HepG2 (cell line): ENCODE results near the gene RAMP3. TPM values are rescaled to one million over a fixed set of nuclear protein-coding genes. Genes with fewer than 3 reads are reported as not detected.

Experiments used
- ATAC-seq: fragments of 200-7000 bp; cut with Tn5 transposase; 3 replicates; pipeline ENCODE4 v1.9.1; 2020; ENCODE audit warnings: mild to moderate bottlenecking, moderate library complexity
- BruUV-seq: library from RNA; stranded (reverse); fragments of 400-500 nt; replicated peaks from 2 replicates; lab custom pipeline; 2021; lab: Mats Ljungman, UMichigan
- CTCF ChIA-PET: fragments of 300-600 bp; formaldehyde crosslinking; extraction: SDS; loops from one replicate; lab custom pipeline; 2021; ENCODE audit warnings: low total read pairs, inconsistent platforms, low intra/inter-chr PET ratio; lab: Yijun Ruan, JAX
- POLR2A ChIA-PET: fragments of 350-600 bp; sonication (Branson Sonifier 250); formaldehyde crosslinking; loops from one replicate; lab custom pipeline; 2020; ENCODE audit warnings: antibody characterized with exemption, inconsistent platforms; lab: Yijun Ruan, JAX
- DNase-seq: peaks from one replicate; pipeline ENCODE4 v3.0.0-alpha.2; 2015; ENCODE audit warnings: low spot score
- FAIRE-seq: peaks from 3 replicates; lab custom pipeline; 2011; peaks lifted over from hg19 to GRCh38; lab: Jason Lieb, UNC
- H2AFZ ChIP-seq: one replicate; pipeline ENCODE4 v1.6.1; 2011; ENCODE audit warnings: low read length, inconsistent platforms
- H3K27ac ChIP-seq: fragments of 300-600 bp; 3 replicates; pipeline ENCODE4 v1.8.0; 2011; ENCODE audit warnings: mixed run types, mild to moderate bottlenecking, mixed read lengths, low read length, inconsistent platforms; ENCODE audit not compliant: insufficient read depth; ENCODE audit errors: extremely low read length
- H3K27me3 ChIP-seq, 2 experiments: fragments of 200-600 bp in 1 of 2; 2 replicates in 1 of 2; 3 replicates in 1 of 2; pipeline versions ENCODE4 v1.6.0 to v1.8.0; 2011; ENCODE audit warnings: low read length in 2 of 2, mild to moderate bottlenecking in 2 of 2, moderate library complexity in 2 of 2, inconsistent platforms in 1 of 2; ENCODE audit not compliant: insufficient read depth in 2 of 2, control insufficient read depth in 1 of 2
- H3K36me3 ChIP-seq, 2 experiments: fragments of 200-600 bp in 1 of 2; replicated peaks in 1 of 2; 2 replicates in 1 of 2; 3 replicates in 1 of 2; pipeline versions ENCODE4 v1.5.1 to v1.8.0; 2011; ENCODE audit warnings: low read length in 2 of 2, inconsistent platforms in 1 of 2; ENCODE audit not compliant: insufficient read depth in 2 of 2, control insufficient read depth in 1 of 2
- H3K4me1 ChIP-seq: 2 replicates; pipeline ENCODE4 v1.5.1; 2012; ENCODE audit warnings: low read length, inconsistent platforms; ENCODE audit not compliant: insufficient read depth
- H3K4me2 ChIP-seq: 2 replicates; pipeline ENCODE4 v1.6.0; 2011; ENCODE audit warnings: low read depth, low read length, inconsistent platforms
- H3K4me3 ChIP-seq, 3 experiments: fragments of 200-600 bp in 1 of 3; sonication (generic), shearing (Covaris generic) in 1 of 3; replicated peaks in 1 of 3; 2 replicates each; pipeline ENCODE4 v1.5.1; 2011 to 2016; ENCODE audit warnings: low read length in 3 of 3, inconsistent platforms in 2 of 3, low read depth in 2 of 3, mild to moderate bottlenecking in 2 of 3, control low read depth in 1 of 3, mixed read lengths in 1 of 3; ENCODE audit not compliant: insufficient read depth in 1 of 3
- H3K79me2 ChIP-seq: one replicate; pipeline ENCODE4 v1.6.1; 2011; ENCODE audit warnings: low read length, inconsistent platforms; ENCODE audit not compliant: insufficient read depth
- H3K9ac ChIP-seq: 2 replicates; pipeline ENCODE4 v1.6.0; 2011; ENCODE audit warnings: mild to moderate bottlenecking, low read depth, low read length, inconsistent platforms; ENCODE audit not compliant: insufficient read depth
- H3K9me3 ChIP-seq: 2 replicates; pipeline ENCODE4 v1.5.1; 2012; ENCODE audit warnings: mild to moderate bottlenecking, low read length
- H4K20me1 ChIP-seq: 2 replicates; pipeline ENCODE4 v1.6.0; 2011; ENCODE audit warnings: inconsistent platforms, mild to moderate bottlenecking, low read length, moderate library complexity; ENCODE audit not compliant: insufficient read depth
- AGO2 ChIP-seq: fragments of 200-400 bp; formaldehyde crosslinking; optimal IDR thresholded peaks from 2 replicates; pipeline ENCODE3; 2017; ENCODE audit warnings: mild to moderate bottlenecking, low read depth, low read length, moderate library complexity
- CHD4 ChIP-seq: fragments of 200-600 bp; sonication (generic); IDR thresholded peaks from 2 replicates; pipeline ENCODE4 v1.7.0; 2017; ENCODE audit warnings: mild to moderate bottlenecking, low read length, borderline replicate concordance
- MAFF ChIP-seq: IDR thresholded peaks from 2 replicates; pipeline ENCODE4 v1.6.1; 2011; ENCODE audit warnings: low read depth, low read length, improper control_type of control experiment
- MAFK ChIP-seq, 2 experiments: IDR thresholded peaks in 1 of 2; conservative IDR thresholded peaks in 1 of 2; 2 replicates each; pipeline ENCODE4 v1.6.1; 2011; ENCODE audit warnings: improper control_type of control experiment in 2 of 2, low read length in 2 of 2
- RBM39 ChIP-seq: fragments of 200-400 bp; formaldehyde crosslinking; IDR thresholded peaks from one replicate; pipeline ENCODE4 v1.6.1; 2018; ENCODE audit warnings: antibody characterized with exemption, mild to moderate bottlenecking, low read depth, low read length; ENCODE audit not compliant: poor library complexity, severe bottlenecking
- REPIN1 ChIP-seq: sonication (generic); formaldehyde crosslinking; IDR thresholded peaks from 2 replicates; pipeline ENCODE4 v1.8.0; 2022; ENCODE audit warnings: missing genetic modification reagents, low read depth, mild to moderate bottlenecking, borderline replicate concordance
- TOPORS ChIP-seq: sonication (generic); formaldehyde crosslinking; IDR thresholded peaks from 2 replicates; pipeline ENCODE4 v1.8.0; 2023; ENCODE audit warnings: mild to moderate bottlenecking, missing genetic modification reagents
- ZNF101 ChIP-seq: sonication (generic); formaldehyde crosslinking; IDR thresholded peaks from 2 replicates; pipeline ENCODE4 v1.4.0; 2020; ENCODE audit warnings: mild to moderate bottlenecking, low read depth, missing genetic modification reagents, borderline replicate concordance
- ZNF225 ChIP-seq: sonication (generic); formaldehyde crosslinking; IDR thresholded peaks from 2 replicates; pipeline ENCODE4 v1.4.0; 2020; ENCODE audit warnings: mild to moderate bottlenecking, missing genetic modification reagents
- ZNF468 ChIP-seq: sonication (generic); formaldehyde crosslinking; IDR thresholded peaks from 2 replicates; pipeline ENCODE4 v1.8.0; 2022; ENCODE audit warnings: mild to moderate bottlenecking, moderate library complexity, missing genetic modification reagents
- ZNF546 ChIP-seq: sonication (generic); formaldehyde crosslinking; conservative IDR thresholded peaks from 2 replicates; pipeline ENCODE4 v1.8.1; 2023; ENCODE audit warnings: mild to moderate bottlenecking, missing genetic modification reagents
- ZNF563 ChIP-seq: sonication (generic); formaldehyde crosslinking; IDR thresholded peaks from 2 replicates; pipeline ENCODE4 v1.8.0; 2022; ENCODE audit warnings: mild to moderate bottlenecking, moderate library complexity, missing genetic modification reagents
- ZNF616 ChIP-seq: sonication (generic); formaldehyde crosslinking; IDR thresholded peaks from 2 replicates; pipeline ENCODE4 v1.5.0; 2020; ENCODE audit warnings: low read depth, mild to moderate bottlenecking, missing genetic modification reagents
- ZNF652 ChIP-seq: IDR thresholded peaks from 2 replicates; pipeline ENCODE4 v1.6.1; 2016; ENCODE audit warnings: low read depth, borderline replicate concordance
- WGBS: methylation state at CpG from one replicate; pipeline ENCODE4 v1.1.6; 2017; ENCODE audit warnings: low lambda C conversion rate; 5-methylcytosine and 5-hydroxymethylcytosine counted together
- in situ Hi-C: cut with HindIII; loops from 2 replicates; pipeline ENCODE4 v1.10.0; 2017; ENCODE audit warnings: low pct_unique_long_range_greater_than_20kb; ENCODE audit not compliant: extremely low pct_ligation_motif_present
- intact Hi-C: fragments of 100-400 bp; cut with micrococcal nuclease; formaldehyde crosslinking; loops from one replicate; pipeline ENCODE4 v1.10.0; 2022; ENCODE audit not compliant: unreplicated experiment
- polyA plus RNA-seq, 8 experiments: library from polyadenylated mRNA; depleted of rRNA in 3 of 8; stranded (reverse) in 7 of 8; unstranded in 1 of 8; fragments of >200 nt; fragmentation: Illumina TruSeq in 4 of 8; extraction: Trizol in 4 of 8; gene quantifications; 2 replicates each; pipeline versions ENCODE4 v1.2.1 to v1.2.3, GENCODE V29; 2011 to 2016; ENCODE audit warnings: low read depth in 4 of 8, missing spikeins in 1 of 8, mixed read lengths in 1 of 8; ENCODE audit not compliant: insufficient read depth in 1 of 8
- total RNA-seq, 5 experiments: library from RNA; depleted of rRNA; stranded (reverse); fragments of >200 nt; fragmentation: Illumina TruSeq; extraction: Trizol; gene quantifications; 2 replicates each; pipeline ENCODE4 v1.2.3, GENCODE V29; 2016; ENCODE audit warnings: low read depth in 1 of 5
- TF ChIP-seq, protein P1 (sequence below): sonication (generic); formaldehyde crosslinking; IDR thresholded peaks from 2 replicates; pipeline ENCODE4 v1.4.0; 2020; ENCODE audit warnings: low read depth, mild to moderate bottlenecking, missing genetic modification reagents
- TF ChIP-seq, protein P2 (sequence below): sonication (generic); formaldehyde crosslinking; IDR thresholded peaks from 2 replicates; pipeline ENCODE4 v1.9.0; 2022; ENCODE audit warnings: low read depth, missing genetic modification reagents
- TF ChIP-seq, protein P3 (sequence below): sonication (generic); formaldehyde crosslinking; IDR thresholded peaks from 2 replicates; pipeline ENCODE4 v1.4.0; 2020; ENCODE audit warnings: mild to moderate bottlenecking, missing genetic modification reagents
- TF ChIP-seq, protein P4 (sequence below): sonication (generic); formaldehyde crosslinking; IDR thresholded peaks from 2 replicates; pipeline ENCODE4 v1.8.0; 2022; ENCODE audit warnings: mild to moderate bottlenecking, missing genetic modification reagents, moderate library complexity

RAMP3 gene
- total and polyA plus RNA-seq, 2 of the 13 experiments (the other 11 are each of a cell fraction or from before 2014, with no cell fraction given) = not detected

DNA sequence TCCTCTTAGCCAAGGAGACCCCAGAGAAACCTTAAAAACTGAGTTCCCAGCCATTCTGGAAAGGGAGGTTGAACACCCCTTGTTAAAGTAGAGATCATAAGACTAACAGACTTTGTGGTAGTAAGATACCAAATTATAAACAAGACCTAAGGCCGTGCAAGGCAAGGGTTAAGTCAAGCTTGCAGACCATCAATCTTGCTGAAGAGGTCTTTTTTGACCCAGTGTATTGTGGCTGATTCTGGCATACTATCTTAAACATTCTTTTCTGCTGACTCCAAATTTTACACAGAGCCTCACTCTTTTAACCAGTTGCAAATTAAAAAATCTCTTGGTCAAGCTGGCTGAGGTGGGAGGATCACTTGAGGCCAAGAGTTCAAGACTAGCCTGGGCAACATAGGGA is 44.9 kb upstream of the RAMP3 start:
- TF ChIP-seq, protein P1, sequence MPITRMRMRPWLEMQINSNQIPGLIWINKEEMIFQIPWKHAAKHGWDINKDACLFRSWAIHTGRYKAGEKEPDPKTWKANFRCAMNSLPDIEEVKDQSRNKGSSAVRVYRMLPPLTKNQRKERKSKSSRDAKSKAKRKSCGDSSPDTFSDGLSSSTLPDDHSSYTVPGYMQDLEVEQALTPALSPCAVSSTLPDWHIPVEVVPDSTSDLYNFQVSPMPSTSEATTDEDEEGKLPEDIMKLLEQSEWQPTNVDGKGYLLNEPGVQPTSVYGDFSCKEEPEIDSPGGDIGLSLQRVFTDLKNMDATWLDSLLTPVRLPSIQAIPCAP (CRISPR knock-in tag) = no peak
- TF ChIP-seq, protein P2, sequence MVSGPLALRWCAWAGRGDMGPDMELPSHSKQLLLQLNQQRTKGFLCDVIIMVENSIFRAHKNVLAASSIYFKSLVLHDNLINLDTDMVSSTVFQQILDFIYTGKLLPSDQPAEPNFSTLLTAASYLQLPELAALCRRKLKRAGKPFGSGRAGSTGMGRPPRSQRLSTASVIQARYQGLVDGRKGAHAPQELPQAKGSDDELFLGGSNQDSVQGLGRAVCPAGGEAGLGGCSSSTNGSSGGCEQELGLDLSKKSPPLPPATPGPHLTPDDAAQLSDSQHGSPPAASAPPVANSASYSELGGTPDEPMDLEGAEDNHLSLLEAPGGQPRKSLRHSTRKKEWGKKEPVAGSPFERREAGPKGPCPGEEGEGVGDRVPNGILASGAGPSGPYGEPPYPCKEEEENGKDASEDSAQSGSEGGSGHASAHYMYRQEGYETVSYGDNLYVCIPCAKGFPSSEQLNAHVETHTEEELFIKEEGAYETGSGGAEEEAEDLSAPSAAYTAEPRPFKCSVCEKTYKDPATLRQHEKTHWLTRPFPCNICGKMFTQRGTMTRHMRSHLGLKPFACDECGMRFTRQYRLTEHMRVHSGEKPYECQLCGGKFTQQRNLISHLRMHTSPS (CRISPR knock-in tag) = no peak
- peak; percentile 6; the same call in 1 of the 2 replicates for TF ChIP-seq CHD4
- TF ChIP-seq TOPORS (CRISPR knock-in tag) = no peak
- no peak for TF ChIP-seq ZNF225 (CRISPR knock-in tag)
- TF ChIP-seq, protein P3, sequence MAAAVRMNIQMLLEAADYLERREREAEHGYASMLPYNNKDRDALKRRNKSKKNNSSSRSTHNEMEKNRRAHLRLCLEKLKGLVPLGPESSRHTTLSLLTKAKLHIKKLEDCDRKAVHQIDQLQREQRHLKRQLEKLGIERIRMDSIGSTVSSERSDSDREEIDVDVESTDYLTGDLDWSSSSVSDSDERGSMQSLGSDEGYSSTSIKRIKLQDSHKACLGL (CRISPR knock-in tag) = no peak
- TF ChIP-seq RBM39 = no peak
- TF ChIP-seq ZNF546 = no peak
- no peak for TF ChIP-seq ZNF468 (CRISPR knock-in tag)
- TF ChIP-seq MAFF = peak; percentile 55; the same call in 1 of the 2 replicates
- TF ChIP-seq ZNF101 (CRISPR knock-in tag) = no peak
- no peak for TF ChIP-seq AGO2
- TF ChIP-seq ZNF616 (CRISPR knock-in tag) = no peak
- TF ChIP-seq ZNF563 (CRISPR knock-in tag) = no peak
- TF ChIP-seq MAFK (conservative IDR thresholded peaks at IDR 0.05 in 1 of 2, IDR thresholded peaks at IDR 0.05 in 1 of 2; ENCODE audit: low read length in 2 of 2) = peak; percentile 44 to 66
- TF ChIP-seq, protein P4, sequence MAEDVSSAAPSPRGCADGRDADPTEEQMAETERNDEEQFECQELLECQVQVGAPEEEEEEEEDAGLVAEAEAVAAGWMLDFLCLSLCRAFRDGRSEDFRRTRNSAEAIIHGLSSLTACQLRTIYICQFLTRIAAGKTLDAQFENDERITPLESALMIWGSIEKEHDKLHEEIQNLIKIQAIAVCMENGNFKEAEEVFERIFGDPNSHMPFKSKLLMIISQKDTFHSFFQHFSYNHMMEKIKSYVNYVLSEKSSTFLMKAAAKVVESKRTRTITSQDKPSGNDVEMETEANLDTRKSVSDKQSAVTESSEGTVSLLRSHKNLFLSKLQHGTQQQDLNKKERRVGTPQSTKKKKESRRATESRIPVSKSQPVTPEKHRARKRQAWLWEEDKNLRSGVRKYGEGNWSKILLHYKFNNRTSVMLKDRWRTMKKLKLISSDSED (CRISPR knock-in tag) = no peak
- peak; percentile 80 for TF ChIP-seq ZNF652 (CRISPR knock-in tag)
- TF ChIP-seq REPIN1 (CRISPR knock-in tag) = no peak
- H3K27ac ChIP-seq = peak overlapping the region; percentile 94
- no peaks in the 10 kb centered on the region for H3K9me3 ChIP-seq
- intact Hi-C loops (loop anchor here (5.0 kb wide), 1 partner anchor 110 kb away; the partner anchor contains the start of gene CCM2), in situ Hi-C loops (no loop called here)
- peaks cover 14% of the 10 kb centered on the region for H4K20me1 ChIP-seq
- H3K36me3 ChIP-seq = peaks cover 9 to 17% of the 10 kb centered on the region in 2 experiments
- no peak overlapping the region for H2AFZ ChIP-seq
- H3K4me3 ChIP-seq = peak overlapping the region in 2 of 3 experiments; percentile 74 to 97; a peak in 4 of 6 replicates
- BruUV-seq = no TSS peak
- H3K79me2 ChIP-seq = peaks cover 36% of the 10 kb centered on the region
- POLR2A ChIA-PET = interaction anchor here (1.1 to 2.2 kb wide), 7 partner anchors 26 to 507 kb away, joined by 3 to 34 read pairs (median 6); partner anchors contain the start of genes CCM2, OGDH and PURB
- WGBS = 93% methylated on average over 1 of the region's 1 CpG
- H3K4me1 ChIP-seq = peaks cover 46% of the 10 kb centered on the region
- CTCF ChIA-PET = no interaction called here
- FAIRE-seq (no peak), DNase-seq (no peak), ATAC-seq (no peak)
- H3K27me3 ChIP-seq = no peaks in the 10 kb centered on the region; a peak in 1 of 5 replicates
- peak overlapping the region; percentile 97; the same call in 1 of the 2 replicates for H3K9ac ChIP-seq
- peak overlapping the region; percentile 75 for H3K4me2 ChIP-seq
